DOHH2 (cell line): ENCODE data around the gene IGF2.

Experiments used
- EZH2phosphoT487 ChIP-seq: fragments of 200-600 bp; sonication (generic); IDR thresholded peaks from 2 replicates; pipeline ENCODE4 v1.6.1; 2017; ENCODE audit warnings: borderline replicate concordance, mild to moderate bottlenecking, antibody characterized with exemption, low read length, moderate library complexity, mixed read lengths
- TF ChIP-seq, protein P1 (sequence below): fragments of 200-600 bp; sonication (generic); IDR thresholded peaks from one replicate; pipeline ENCODE4 v1.5.1; 2014; ENCODE audit warnings: antibody characterized with exemption, mild to moderate bottlenecking, low read depth, low read length; ENCODE audit not compliant: poor library complexity, severe bottlenecking

DNA sequence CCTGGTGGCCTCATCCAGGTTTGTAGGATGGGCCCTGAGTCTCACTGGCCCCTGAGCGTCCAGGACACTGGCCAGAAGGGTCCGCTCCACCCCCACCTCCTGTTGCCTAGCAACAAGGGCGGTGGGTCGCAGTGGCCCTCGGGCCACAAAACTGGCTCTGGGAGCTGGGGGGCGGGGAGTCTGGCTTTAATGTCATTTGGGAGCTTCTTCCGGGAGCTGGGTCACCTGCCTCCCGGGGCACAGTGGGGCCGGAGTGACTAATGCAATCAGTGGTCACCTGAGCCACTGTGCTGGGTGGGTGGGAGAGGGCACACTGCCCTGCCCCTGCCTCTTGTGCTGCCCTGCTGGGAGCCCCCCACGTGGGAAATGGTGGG, 29.8 kb upstream of the IGF2 start:
- TF ChIP-seq, protein P1, sequence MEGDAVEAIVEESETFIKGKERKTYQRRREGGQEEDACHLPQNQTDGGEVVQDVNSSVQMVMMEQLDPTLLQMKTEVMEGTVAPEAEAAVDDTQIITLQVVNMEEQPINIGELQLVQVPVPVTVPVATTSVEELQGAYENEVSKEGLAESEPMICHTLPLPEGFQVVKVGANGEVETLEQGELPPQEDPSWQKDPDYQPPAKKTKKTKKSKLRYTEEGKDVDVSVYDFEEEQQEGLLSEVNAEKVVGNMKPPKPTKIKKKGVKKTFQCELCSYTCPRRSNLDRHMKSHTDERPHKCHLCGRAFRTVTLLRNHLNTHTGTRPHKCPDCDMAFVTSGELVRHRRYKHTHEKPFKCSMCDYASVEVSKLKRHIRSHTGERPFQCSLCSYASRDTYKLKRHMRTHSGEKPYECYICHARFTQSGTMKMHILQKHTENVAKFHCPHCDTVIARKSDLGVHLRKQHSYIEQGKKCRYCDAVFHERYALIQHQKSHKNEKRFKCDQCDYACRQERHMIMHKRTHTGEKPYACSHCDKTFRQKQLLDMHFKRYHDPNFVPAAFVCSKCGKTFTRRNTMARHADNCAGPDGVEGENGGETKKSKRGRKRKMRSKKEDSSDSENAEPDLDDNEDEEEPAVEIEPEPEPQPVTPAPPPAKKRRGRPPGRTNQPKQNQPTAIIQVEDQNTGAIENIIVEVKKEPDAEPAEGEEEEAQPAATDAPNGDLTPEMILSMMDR, result no peak
- no peak for TF ChIP-seq EZH2phosphoT487
